Activated CD8-positive, alpha-beta T cell treated with anti-CD3 and anti-CD28 coated beads, Interleukin-2, amount 10 ng/mL, durations not matched to agents 7 days and 5 days (primary cell): ENCODE data around the gene SRRD. TPM values are rescaled to one million over a fixed set of nuclear protein-coding genes. Genes with fewer than 3 reads are reported as not detected.
"Not testable (repeated sequence)": the region's sequence is repeated elsewhere in the genome, so short reads cannot be mapped to it uniquely, and the experiment has no call there.

Source experiments
- ATAC-seq: fragments of 150-1000 bp; cut with Tn5 transposase; one replicate; pipeline ENCODE4 v1.10.0; 2021; ENCODE audit warnings: moderate library complexity
- CTCF ChIA-PET: fragments of 350-600 bp; sonication (Branson Sonifier 250); formaldehyde crosslinking; loops from one replicate; lab custom pipeline; 2021; ENCODE audit warnings: antibody characterized with exemption; lab: Charles Lee
- POLR2A ChIA-PET: fragments of 350-600 bp; sonication (Branson Sonifier 250); formaldehyde crosslinking; loops from one replicate; lab custom pipeline; 2021; ENCODE audit warnings: antibody characterized with exemption; lab: Charles Lee
- DNase-seq: peaks from one replicate; pipeline ENCODE4 v3.0.0-alpha.2; 2020
- H3K27ac Mint-ChIP-seq: one replicate; pipeline ENCODE4 v1.8.0; 2021; ENCODE audit warnings: mild to moderate bottlenecking, mixed read lengths
- H3K27me3 Mint-ChIP-seq: one replicate; pipeline ENCODE4 v1.8.0; 2021; ENCODE audit warnings: low read depth, mixed read lengths
- H3K36me3 Mint-ChIP-seq: one replicate; pipeline ENCODE4 v1.8.0; 2021; ENCODE audit warnings: low read depth, mixed read lengths
- H3K4me1 Mint-ChIP-seq: one replicate; pipeline ENCODE4 v1.8.0; 2021; ENCODE audit warnings: low read depth, mixed read lengths
- H3K4me3 Mint-ChIP-seq: one replicate; pipeline ENCODE4 v1.8.0; 2021; ENCODE audit warnings: mild to moderate bottlenecking, mixed read lengths
- H3K9me3 Mint-ChIP-seq: one replicate; pipeline ENCODE4 v1.8.0; 2022; ENCODE audit warnings: mixed read lengths; ENCODE audit not compliant: insufficient read depth
- total RNA-seq, 2 experiments: library from RNA; stranded (reverse); gene quantifications; one replicate each; pipeline ENCODE4 v1.2.3, GENCODE V29; 2021

SRRD gene
- 10 to 100 TPM; 21.6 to 22.6 TPM for total RNA-seq

DNA sequence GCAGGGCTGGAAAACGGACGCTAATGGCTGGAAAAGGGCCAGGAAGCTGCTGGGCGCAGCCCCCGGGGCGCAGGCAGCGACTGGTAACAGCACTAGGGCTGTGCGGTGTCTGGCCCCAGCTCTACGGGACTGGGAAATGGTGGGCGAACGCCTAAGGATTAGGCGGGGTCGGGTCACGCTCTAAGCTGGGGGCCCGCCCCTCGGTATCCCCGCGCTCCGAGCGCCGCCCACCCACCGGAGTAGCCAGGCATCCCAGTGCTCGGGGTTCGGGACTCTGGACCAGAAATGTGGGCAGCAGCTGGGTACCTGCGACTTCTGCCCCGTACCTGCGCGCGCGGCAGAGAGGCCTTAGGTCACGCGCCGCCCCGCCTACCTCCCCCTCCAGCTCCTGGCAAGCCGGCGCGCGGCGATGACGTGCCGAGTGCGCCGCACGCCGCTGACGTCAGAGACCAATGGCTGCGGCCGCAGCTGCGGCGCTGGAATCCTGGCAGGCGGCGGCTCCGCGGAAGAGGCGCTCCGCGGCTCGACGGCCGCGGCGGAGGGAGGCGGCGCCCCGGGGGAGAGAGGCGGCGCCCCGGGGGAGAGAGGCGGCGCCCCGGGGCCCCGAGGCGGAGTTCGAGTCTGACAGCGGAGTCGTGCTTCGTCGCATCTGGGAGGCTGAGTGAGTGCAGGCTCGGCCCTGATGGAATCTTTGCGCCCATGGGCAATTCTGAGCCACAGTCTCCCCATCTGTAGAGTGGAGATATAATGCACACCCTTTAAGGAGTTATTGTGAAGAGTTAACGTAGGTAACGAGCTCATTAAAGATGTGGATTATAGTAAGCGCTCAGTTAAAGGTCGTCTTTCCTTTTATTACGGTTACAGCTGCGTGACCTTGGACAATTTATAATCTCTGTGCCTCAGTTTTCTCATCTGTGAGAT is at the start of gene SRRD, which contains the start of gene HPS4:
TSS of gene SRRD (plus strand) at position 439 of the 921 bp plus-strand sequence. CDS start at position 453, 14 bp downstream.
TSS of gene HPS4 (minus strand) at position 345 of the 921 bp plus-strand sequence. CDS start 2,021 bp downstream, outside the sequence.
- ATAC-seq, result peak; percentile 81
- ChIA-PET CTCF (interaction anchor here (0.8 to 5.1 kb wide), 13 partner anchors 9 to 191 kb away, joined by 3 to 55 read pairs (median 5); no protein-coding TSS in a partner anchor), POLR2A (interaction anchor here (0.7 to 4.2 kb wide), 20 partner anchors 9 to 702 kb away, joined by 3 to 37 read pairs (median 3); partner anchors contain the start of genes ASPHD2, TFIP11 and TPST2)
- Mint-ChIP-seq H3K4me3 (peak within 1 kb of the TSS; percentile 86), H3K27me3 (no peaks in the 10 kb centered on the region), H3K4me1 (peaks cover 68% of the 10 kb centered on the region), H3K36me3 (peaks cover 31% of the 10 kb centered on the region), H3K9me3 (no peaks in the 10 kb centered on the region), H3K27ac (peak within 1 kb of the TSS; percentile 94)
- DNase-seq, result peak; percentile 93

DNA sequence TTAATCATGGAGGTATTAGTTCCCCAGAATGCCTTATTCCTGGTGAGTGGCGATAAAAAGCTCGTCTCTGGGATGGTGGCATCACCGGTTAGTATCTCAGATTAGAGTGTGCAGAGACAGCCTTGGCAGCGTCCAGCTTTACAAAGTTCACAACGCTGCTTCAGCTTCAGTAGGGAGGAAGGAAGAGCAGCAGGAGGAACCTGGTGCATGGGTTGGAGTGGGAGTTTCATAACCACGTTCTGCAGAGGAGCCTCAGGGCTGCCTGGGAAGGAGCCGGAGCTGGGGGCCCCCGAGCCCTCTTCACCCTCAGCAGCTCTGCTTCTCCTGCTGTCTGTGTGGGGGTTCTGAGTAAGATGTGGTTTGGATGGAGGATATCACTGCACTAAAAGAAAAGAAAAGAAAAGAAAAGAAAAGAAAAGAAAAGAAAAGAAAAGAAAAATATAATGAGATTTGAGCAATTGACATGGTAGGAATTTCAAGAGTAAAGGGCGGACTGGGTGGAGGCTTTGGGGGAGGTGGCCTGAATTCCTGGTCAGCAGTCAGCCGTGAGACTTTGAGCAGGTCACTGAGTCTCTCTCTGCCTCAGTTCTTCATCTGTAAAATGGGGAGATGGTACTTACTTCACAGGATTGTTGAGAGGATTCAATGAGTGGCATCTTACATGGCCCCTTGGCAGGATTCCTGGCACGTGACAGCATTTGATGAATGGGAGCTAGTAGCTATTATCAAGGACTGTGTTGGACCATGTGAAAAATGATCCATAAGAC is 48.2 kb upstream of the SRRD start:
- Mint-ChIP-seq H3K4me1 (peaks cover 58% of the 10 kb centered on the region), H3K27me3 (no peaks in the 10 kb centered on the region), H3K36me3 (peaks cover 34% of the 10 kb centered on the region), H3K4me3 (no peak overlapping the region), H3K9me3 (no peaks in the 10 kb centered on the region), H3K27ac (no peak overlapping the region)
- DNase-seq, result no peak
- CTCF ChIA-PET, result interaction anchor here (0.9 to 1.6 kb wide), 3 partner anchors 25 to 43 kb away, joined by 3 to 4 read pairs (median 4); no protein-coding TSS in a partner anchor
- POLR2A ChIA-PET, result interaction anchor here (1.5 kb wide), 1 partner anchor 47 kb away, joined by 4 read pairs; no protein-coding TSS in a partner anchor
- ATAC-seq, result no peak

DNA sequence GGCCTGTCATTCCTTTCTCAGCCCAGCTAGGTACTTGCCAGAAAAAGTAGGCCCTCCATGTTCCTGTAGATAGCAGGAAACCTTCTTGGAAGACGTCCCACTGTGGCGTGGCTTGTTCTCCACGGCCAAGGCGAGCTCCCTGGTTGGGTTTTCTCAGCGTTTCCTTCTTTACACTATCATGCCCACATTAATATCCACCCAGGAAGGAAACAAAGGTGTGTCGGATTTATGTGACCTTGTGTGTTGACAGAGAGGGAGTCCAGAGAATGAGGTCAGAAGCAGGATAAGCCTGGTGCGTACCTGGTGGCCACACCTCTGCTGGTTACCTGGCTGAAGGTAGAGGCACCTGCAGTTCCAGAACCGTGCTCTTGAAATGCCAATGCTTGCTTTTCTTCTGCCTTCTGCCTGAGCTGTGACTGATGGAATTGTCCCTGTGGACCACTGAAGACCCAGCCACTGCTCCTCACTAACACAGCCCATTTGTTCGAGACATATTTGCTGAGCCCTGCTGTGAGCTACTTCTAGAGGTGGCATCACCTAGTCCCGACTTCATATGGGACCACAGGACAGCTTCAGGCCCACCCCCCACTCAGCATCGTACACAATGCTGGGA is 46.7 kb upstream of the SRRD start:
- ATAC-seq (no peak), DNase-seq (no peak)
- CTCF ChIA-PET, result interaction anchor here (1.2 to 1.8 kb wide), 3 partner anchors 16 to 72 kb away, joined by 3 to 7 read pairs (median 3); no protein-coding TSS in a partner anchor
- no peak overlapping the region for H3K4me3 Mint-ChIP-seq
- H3K4me1 Mint-ChIP-seq, result peaks cover 43% of the 10 kb centered on the region
- no peaks in the 10 kb centered on the region for H3K9me3 Mint-ChIP-seq
- peaks cover 36% of the 10 kb centered on the region for H3K36me3 Mint-ChIP-seq
- no peak overlapping the region for H3K27ac Mint-ChIP-seq
- POLR2A ChIA-PET, result no interaction called here
- H3K27me3 Mint-ChIP-seq, result no peaks in the 10 kb centered on the region

- CTCF ChIA-PET, result interaction anchor here (1.2 to 1.8 kb wide), 3 partner anchors 10 to 73 kb away, joined by 3 to 7 read pairs (median 3); no protein-coding TSS in a partner anchor
- POLR2A ChIA-PET, result no interaction called here
- peaks cover 40% of the 10 kb centered on the region for H3K36me3 Mint-ChIP-seq
These were observed 45.8 kb upstream of the SRRD start for GRCh38 chr22:26437694-26438392.

DNA sequence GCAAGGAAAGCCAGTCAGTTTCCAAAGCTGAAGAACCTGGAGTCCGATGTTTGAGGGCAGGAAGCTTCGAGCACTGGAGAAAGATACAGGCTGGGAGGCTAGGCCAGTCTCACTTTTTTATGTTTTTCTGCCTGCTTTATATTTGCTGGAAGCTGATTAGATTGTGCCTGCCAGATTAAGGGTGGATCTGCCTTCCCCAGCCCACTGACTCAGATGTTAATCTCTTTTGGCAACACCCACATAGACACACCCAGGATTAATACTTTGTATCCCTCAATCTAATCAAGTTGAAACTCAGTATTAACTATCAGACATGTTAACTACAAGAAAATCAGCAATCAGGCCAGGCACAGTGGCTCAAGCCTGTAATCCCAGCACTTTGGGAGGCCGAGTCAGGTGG is 44.9 kb upstream of the SRRD start:
- H3K27me3 Mint-ChIP-seq, ATAC-seq, H3K27ac Mint-ChIP-seq, DNase-seq, H3K4me3 Mint-ChIP-seq, H3K9me3 Mint-ChIP-seq, POLR2A ChIA-PET: not testable (repeated sequence)
- Mint-ChIP-seq H3K4me1 (peaks cover 31% of the 10 kb centered on the region), H3K36me3 (peaks cover 34% of the 10 kb centered on the region)
- CTCF ChIA-PET, result interaction anchor here (1.1 to 1.8 kb wide), 4 partner anchors 8 to 74 kb away, joined by 3 to 7 read pairs (median 4); no protein-coding TSS in a partner anchor

More at GRCh38 chr22:26437694-26438392, 45.8 kb upstream of the SRRD start:
- H3K4me3 Mint-ChIP-seq, result no peak overlapping the region
- H3K27ac Mint-ChIP-seq, result no peak overlapping the region
- DNase-seq (no peak), ATAC-seq (no peak)
- H3K4me1 Mint-ChIP-seq, result peaks cover 36% of the 10 kb centered on the region
- H3K9me3 Mint-ChIP-seq, result no peaks in the 10 kb centered on the region
- no peaks in the 10 kb centered on the region for H3K27me3 Mint-ChIP-seq

GRCh38 chr22:26439559-26439958 is 44.1 kb upstream of the SRRD start:
- Mint-ChIP-seq H3K9me3 (no peaks in the 10 kb centered on the region), H3K4me3 (no peak overlapping the region), H3K4me1 (peaks cover 25% of the 10 kb centered on the region), H3K36me3 (peaks cover 28% of the 10 kb centered on the region), H3K27me3 (no peaks in the 10 kb centered on the region), H3K27ac (no peak overlapping the region)
- ATAC-seq (no peak), DNase-seq (no peak)
- POLR2A ChIA-PET, result no interaction called here
- CTCF ChIA-PET, result interaction anchor here (1.1 to 1.8 kb wide), 3 partner anchors 9 to 72 kb away, joined by 3 to 6 read pairs (median 3); no protein-coding TSS in a partner anchor

- peaks cover 1% of the 10 kb centered on the region for H3K4me1 Mint-ChIP-seq
- POLR2A ChIA-PET, result interaction anchor here (0.7 kb wide), 1 partner anchor 11 kb away, joined by 3 read pairs; no protein-coding TSS in a partner anchor
- CTCF ChIA-PET, result interaction anchor here (1.6 kb wide), 1 partner anchor 78 kb away, joined by 3 read pairs; no protein-coding TSS in a partner anchor
- H3K4me3 Mint-ChIP-seq, result no peak overlapping the region
- H3K36me3 Mint-ChIP-seq, result peaks cover 15% of the 10 kb centered on the region
- H3K27me3 Mint-ChIP-seq, result no peaks in the 10 kb centered on the region
- DNase-seq (no peak), ATAC-seq (no peak)
- no peaks in the 10 kb centered on the region for H3K9me3 Mint-ChIP-seq
- H3K27ac Mint-ChIP-seq, result no peak overlapping the region
These were observed 41.5 kb upstream of the SRRD start for GRCh38 chr22:26442086-26442756.

- Mint-ChIP-seq H3K27ac (no peak overlapping the region), H3K4me1 (peaks cover 1% of the 10 kb centered on the region), H3K9me3 (no peaks in the 10 kb centered on the region), H3K4me3 (no peak overlapping the region), H3K36me3 (peaks cover 15% of the 10 kb centered on the region), H3K27me3 (no peaks in the 10 kb centered on the region)
- no peak for ATAC-seq
- POLR2A ChIA-PET, result no interaction called here
- no peak for DNase-seq
- CTCF ChIA-PET, result interaction anchor here (1.0 kb wide), 1 partner anchor 17 kb away, joined by 4 read pairs; no protein-coding TSS in a partner anchor
These were observed 39.6 kb upstream of the SRRD start for GRCh38 chr22:26443901-26444690.

GRCh38 chr22:26444777-26445176 is 38.9 kb upstream of the SRRD start:
- DNase-seq (no peak), ATAC-seq (no peak)
- H3K4me3 Mint-ChIP-seq, result no peak overlapping the region
- peaks cover 1% of the 10 kb centered on the region for H3K4me1 Mint-ChIP-seq
- CTCF ChIA-PET, result no interaction called here
- H3K27me3 Mint-ChIP-seq, result no peaks in the 10 kb centered on the region
- H3K36me3 Mint-ChIP-seq, result peaks cover 15% of the 10 kb centered on the region
- POLR2A ChIA-PET, result no interaction called here
- no peak overlapping the region for H3K27ac Mint-ChIP-seq
- H3K9me3 Mint-ChIP-seq, result no peaks in the 10 kb centered on the region
